D341Med (cell line): Measurements from ENCODE around the gene SSBP2.
"Not testable (repeated sequence)": the region's sequence is repeated elsewhere in the genome, so short reads cannot be mapped to it uniquely, and the experiment has no call there.

Experiments
- DNase-seq: peaks from one replicate; pipeline ENCODE4 v3.0.0; 2012; ENCODE audit warnings: low spot score

SSBP2 gene

GRCh38 chr5:81525690-81526089, 225.2 kb downstream of the SSBP2 start:
- no peak for DNase-seq

- no peak for DNase-seq
Measured at GRCh38 chr5:81524015-81524414, 226.9 kb downstream of the SSBP2 start.

GRCh38 chr5:81522571-81522970, 228.3 kb downstream of the SSBP2 start:
- no peak for DNase-seq

GRCh38 chr5:81520769-81521168, 230.1 kb downstream of the SSBP2 start:
- no peak for DNase-seq

GRCh38 chr5:81519217-81519905, 231.5 kb downstream of the SSBP2 start:
- no peak for DNase-seq

- DNase-seq, result no peak
Measured at GRCh38 chr5:81517462-81517861, 233.4 kb downstream of the SSBP2 start.

GRCh38 chr5:81516091-81516490, 234.8 kb downstream of the SSBP2 start:
- no peak for DNase-seq

- no peak for DNase-seq
Measured at GRCh38 chr5:81513982-81514381, 236.9 kb downstream of the SSBP2 start.

- DNase-seq, result no peak
Measured at GRCh38 chr5:81513473-81513872, 237.4 kb downstream of the SSBP2 start.

GRCh38 chr5:81506900-81507588, 243.9 kb downstream of the SSBP2 start:
- DNase-seq, result peak; percentile 63

- DNase-seq, result no peak
Measured at GRCh38 chr5:81506378-81506777, 244.5 kb downstream of the SSBP2 start.

- no peak for DNase-seq
Measured at GRCh38 chr5:81505672-81506071, 245.2 kb downstream of the SSBP2 start.

- not testable (repeated sequence) for DNase-seq
Measured at GRCh38 chr5:81503602-81504001, 247.3 kb downstream of the SSBP2 start.

- no peak for DNase-seq
Measured at GRCh38 chr5:81495286-81495685, 255.6 kb downstream of the SSBP2 start.

GRCh38 chr5:81488862-81489261, 262.0 kb downstream of the SSBP2 start:
- DNase-seq, result no peak

GRCh38 chr5:81486711-81487110, 264.2 kb downstream of the SSBP2 start:
- no peak for DNase-seq

GRCh38 chr5:81482595-81482994, 268.3 kb downstream of the SSBP2 start:
- DNase-seq, result no peak

- DNase-seq, result not testable (repeated sequence)
Measured at GRCh38 chr5:81473395-81473794, 277.5 kb downstream of the SSBP2 start.

- DNase-seq, result no peak
Measured at GRCh38 chr5:81469676-81470075, 281.2 kb downstream of the SSBP2 start.

- no peak for DNase-seq
Measured at GRCh38 chr5:81450940-81451339, 300.0 kb downstream of the SSBP2 start.

GRCh38 chr5:81435023-81435422, 315.9 kb downstream of the SSBP2 start:
- no peak for DNase-seq

- no peak for DNase-seq
Measured at GRCh38 chr5:81429985-81430384, 320.9 kb downstream of the SSBP2 start.

- no peak for DNase-seq
Measured at GRCh38 chr5:81429363-81429762, 321.5 kb downstream of the SSBP2 start.

GRCh38 chr5:81428861-81429260, 322.0 kb downstream of the SSBP2 start:
- no peak for DNase-seq
